Measurements from ENCODE around the gene RAMACL.

- TF ChIP-seq, protein P1, sequence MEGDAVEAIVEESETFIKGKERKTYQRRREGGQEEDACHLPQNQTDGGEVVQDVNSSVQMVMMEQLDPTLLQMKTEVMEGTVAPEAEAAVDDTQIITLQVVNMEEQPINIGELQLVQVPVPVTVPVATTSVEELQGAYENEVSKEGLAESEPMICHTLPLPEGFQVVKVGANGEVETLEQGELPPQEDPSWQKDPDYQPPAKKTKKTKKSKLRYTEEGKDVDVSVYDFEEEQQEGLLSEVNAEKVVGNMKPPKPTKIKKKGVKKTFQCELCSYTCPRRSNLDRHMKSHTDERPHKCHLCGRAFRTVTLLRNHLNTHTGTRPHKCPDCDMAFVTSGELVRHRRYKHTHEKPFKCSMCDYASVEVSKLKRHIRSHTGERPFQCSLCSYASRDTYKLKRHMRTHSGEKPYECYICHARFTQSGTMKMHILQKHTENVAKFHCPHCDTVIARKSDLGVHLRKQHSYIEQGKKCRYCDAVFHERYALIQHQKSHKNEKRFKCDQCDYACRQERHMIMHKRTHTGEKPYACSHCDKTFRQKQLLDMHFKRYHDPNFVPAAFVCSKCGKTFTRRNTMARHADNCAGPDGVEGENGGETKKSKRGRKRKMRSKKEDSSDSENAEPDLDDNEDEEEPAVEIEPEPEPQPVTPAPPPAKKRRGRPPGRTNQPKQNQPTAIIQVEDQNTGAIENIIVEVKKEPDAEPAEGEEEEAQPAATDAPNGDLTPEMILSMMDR (conservative IDR thresholded peaks at IDR 0.05; ENCODE audit: low read depth, low read length): no peak
- TF ChIP-seq EZH2phosphoT487 (IDR thresholded peaks at IDR 0.05; ENCODE audit: borderline replicate concordance, low read length) (no peak), EZH2 (IDR thresholded peaks at IDR 0.05; ENCODE audit: low read length, unreplicated experiment) (no peak)
These were observed 40.8 kb upstream of the RAMACL start, which contains the start of gene RPS6KA2 for GRCh38 chr6:166627033-166627874.
